ENCODE results near the gene ING1. TPM values are rescaled to one million over a fixed set of nuclear protein-coding genes. Genes with fewer than 3 reads are reported as not detected.
"Not testable (repeated sequence)": the region's sequence is repeated elsewhere in the genome, so short reads cannot be mapped to it uniquely, and the experiment has no call there.

The ING1 gene
- total RNA-seq, 2 donors from 2014 or later, result 11.6 to 26.3 TPM

GRCh38 chr13:110719036-110719710 lies 5.7 kb downstream of the ING1 start:
- H3K4me3 ChIP-seq, result no peak overlapping the region
- ATAC-seq (ENCODE audit: insufficient number of reproducible peaks, low FRiP score, low read depth) (no peak), DNase-seq (ENCODE audit: low spot score) (no peak)
- peaks cover 16 to 20% of the 10 kb centered on the region in 2 donors for H3K4me1 ChIP-seq (ENCODE audit: control insufficient read depth in 1 of 2, low read depth in 2 of 2)
- peaks cover 6% of the 10 kb centered on the region for H3K36me3 ChIP-seq
- no peaks in the 10 kb centered on the region for H3K27me3 ChIP-seq (replicated peaks; ENCODE audit: insufficient read depth)
- no peak for TF ChIP-seq CTCF (IDR thresholded peaks at IDR 0.05)
- no peak overlapping the region for H3K27ac ChIP-seq
- H3K9me3 ChIP-seq, result no peaks in the 10 kb centered on the region

- H3K27ac ChIP-seq, result no peak overlapping the region
- ATAC-seq (ENCODE audit: insufficient number of reproducible peaks, low FRiP score, low read depth) (no peak), DNase-seq (ENCODE audit: low spot score) (no peak)
- H3K27me3 ChIP-seq (replicated peaks; ENCODE audit: insufficient read depth), result no peaks in the 10 kb centered on the region
- H3K4me1 ChIP-seq (ENCODE audit: control insufficient read depth in 1 of 2, low read depth in 2 of 2), result peaks cover 2 to 3% of the 10 kb centered on the region in 2 donors
- peaks cover 6% of the 10 kb centered on the region for H3K36me3 ChIP-seq
- H3K4me3 ChIP-seq, result no peak overlapping the region
- no peaks in the 10 kb centered on the region for H3K9me3 ChIP-seq
- TF ChIP-seq CTCF (IDR thresholded peaks at IDR 0.05), result no peak
Observed at GRCh38 chr13:110722971-110723370, 9.5 kb downstream of the ING1 start.

GRCh38 chr13:110723598-110723997 lies 10.1 kb downstream of the ING1 start:
- DNase-seq (ENCODE audit: low spot score) (no peak), ATAC-seq (ENCODE audit: insufficient number of reproducible peaks, low FRiP score, low read depth) (no peak)
- no peaks in the 10 kb centered on the region for H3K4me1 ChIP-seq (ENCODE audit: control insufficient read depth in 1 of 2, low read depth in 2 of 2)
- no peaks in the 10 kb centered on the region for H3K9me3 ChIP-seq
- no peak for TF ChIP-seq CTCF (IDR thresholded peaks at IDR 0.05)
- no peak overlapping the region for H3K27ac ChIP-seq
- H3K36me3 ChIP-seq, result peaks cover 6% of the 10 kb centered on the region
- no peak overlapping the region for H3K4me3 ChIP-seq
- no peaks in the 10 kb centered on the region for H3K27me3 ChIP-seq (replicated peaks; ENCODE audit: insufficient read depth)

GRCh38 chr13:110726153-110726552 lies 12.7 kb downstream of the ING1 start:
- not testable (repeated sequence) for DNase-seq (ENCODE audit: low spot score); H3K4me1 ChIP-seq (ENCODE audit: control insufficient read depth in 1 of 2, low read depth in 2 of 2); ATAC-seq (ENCODE audit: insufficient number of reproducible peaks, low FRiP score, low read depth); H3K36me3 ChIP-seq; H3K27me3 ChIP-seq (replicated peaks; ENCODE audit: insufficient read depth); H3K27ac ChIP-seq; H3K9me3 ChIP-seq; H3K4me3 ChIP-seq

GRCh38 chr13:110726726-110727125 lies 13.2 kb downstream of the ING1 start:
- TF ChIP-seq CTCF (IDR thresholded peaks at IDR 0.05), result no peak
- Histone ChIP-seq H3K36me3 (no peaks in the 10 kb centered on the region), H3K4me1 (ENCODE audit: control insufficient read depth in 1 of 2, low read depth in 2 of 2) (no peaks in the 10 kb centered on the region), H3K9me3 (no peaks in the 10 kb centered on the region), H3K27me3 (replicated peaks; ENCODE audit: insufficient read depth) (no peaks in the 10 kb centered on the region), H3K4me3 (no peak overlapping the region), H3K27ac (no peak overlapping the region)
- ATAC-seq (ENCODE audit: insufficient number of reproducible peaks, low FRiP score, low read depth) (no peak), DNase-seq (ENCODE audit: low spot score) (no peak)

- Histone ChIP-seq H3K27ac (no peak overlapping the region), H3K4me3 (no peak overlapping the region), H3K4me1 (ENCODE audit: control insufficient read depth in 1 of 2, low read depth in 2 of 2) (no peaks in the 10 kb centered on the region), H3K9me3 (no peaks in the 10 kb centered on the region), H3K27me3 (replicated peaks; ENCODE audit: insufficient read depth) (no peaks in the 10 kb centered on the region), H3K36me3 (no peaks in the 10 kb centered on the region)
- TF ChIP-seq CTCF (IDR thresholded peaks at IDR 0.05), result no peak
- no peak for DNase-seq (ENCODE audit: low spot score)
- ATAC-seq (ENCODE audit: insufficient number of reproducible peaks, low FRiP score, low read depth), result no peak
Observed at GRCh38 chr13:110731072-110731471, 17.6 kb downstream of the ING1 start.

Data from thoracic aorta (tissue), 2 donors.